ENCODE data around the gene GRIN2C. TPM values are rescaled to one million over a fixed set of nuclear protein-coding genes. Genes with fewer than 3 reads are reported as not detected.

GRIN2C gene
- total RNA-seq, 4 donors from 2014 or later = 0.13 TPM; not detected in 3

GRCh38 chr17:74821655-74822334 lies 37.9 kb downstream of the GRIN2C start:
- H3K4me3 ChIP-seq = no peak overlapping the region
- WGBS = 82% methylated on average over 13 of the region's 13 CpGs
- H3K36me3 ChIP-seq = peaks cover 29% of the 10 kb centered on the region
- TF ChIP-seq CTCF (IDR thresholded peaks at IDR 0.05) (no peak), EP300 (IDR thresholded peaks at IDR 0.05) (no peak), POLR2AphosphoS5 (IDR thresholded peaks at IDR 0.05) (no peak), POLR2A (IDR thresholded peaks at IDR 0.05) (no peak)
- no peak overlapping the region for H3K27ac ChIP-seq
- peaks cover 22% of the 10 kb centered on the region for H3K4me1 ChIP-seq
- H3K9me3 ChIP-seq = no peaks in the 10 kb centered on the region
- H3K27me3 ChIP-seq = no peaks in the 10 kb centered on the region
- DNase-seq (ENCODE audit: low spot score in 2 of 2) = no peak

DNA sequence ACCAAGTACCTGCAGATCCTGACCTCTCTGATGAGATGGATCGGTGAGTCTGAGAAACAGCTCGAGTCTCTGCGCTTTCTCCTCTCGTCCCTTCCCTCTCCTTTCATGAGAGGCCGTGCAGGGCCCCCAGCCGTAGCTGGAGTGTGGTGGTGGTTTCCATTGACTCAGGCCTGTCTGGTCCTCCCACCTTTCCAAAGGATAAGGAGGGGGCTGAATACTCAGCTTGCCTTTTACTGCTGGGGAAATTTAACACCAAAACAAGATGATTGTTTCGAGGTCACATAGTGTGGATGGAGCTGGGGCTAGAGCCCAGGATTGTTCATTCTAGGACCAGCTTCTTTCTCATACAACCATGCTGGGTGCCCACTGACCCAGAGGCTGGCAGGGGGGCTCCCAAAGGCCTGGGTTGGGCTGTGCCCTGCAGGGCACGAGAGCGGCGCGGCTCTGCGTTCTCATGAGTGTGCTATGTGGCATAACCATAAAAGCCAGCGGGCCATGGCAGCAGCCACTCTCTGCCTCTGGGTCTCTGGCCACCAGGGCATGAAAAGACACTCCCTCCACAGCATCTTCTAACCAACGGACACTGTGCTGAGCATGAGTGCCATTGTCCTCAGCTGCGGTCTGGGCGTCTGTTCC lies 39.8 kb downstream of the GRIN2C start:
- H3K36me3 ChIP-seq = peaks cover 24% of the 10 kb centered on the region
- 93% methylated on average over 8 of the region's 16 CpGs for WGBS

DNA sequence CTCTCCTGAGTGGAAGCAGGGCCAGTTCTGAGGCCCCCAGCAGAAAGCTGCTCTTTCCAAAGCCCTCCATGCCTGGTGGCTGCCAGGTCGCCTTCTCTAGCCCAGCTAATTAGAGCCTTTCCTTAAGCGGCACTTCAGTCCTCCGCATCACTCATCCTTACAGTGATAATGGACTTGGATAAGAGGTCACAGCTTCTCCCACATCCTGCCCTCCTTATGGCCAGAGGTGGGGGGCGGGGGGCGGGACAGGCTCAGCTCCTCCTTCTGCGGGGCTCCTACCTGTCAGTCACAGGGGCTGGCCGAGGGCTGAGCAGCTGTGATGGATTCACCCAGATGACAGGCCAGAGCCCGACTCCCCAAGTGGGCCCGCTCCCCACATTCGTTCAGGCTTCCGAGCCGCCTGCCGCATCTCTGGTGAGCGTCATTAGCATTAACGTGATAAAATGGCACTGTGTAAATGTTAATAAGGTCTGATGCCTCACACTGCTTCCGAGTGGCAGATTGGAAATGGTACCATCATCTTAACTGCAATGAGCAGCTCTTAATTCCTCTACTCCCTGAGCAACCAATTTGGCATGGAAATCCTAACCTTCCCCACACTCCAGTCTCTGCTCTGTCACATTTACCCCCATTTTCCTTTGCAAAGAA lies 41.3 kb downstream of the GRIN2C start:
- TF ChIP-seq EP300 (IDR thresholded peaks at IDR 0.05) = no peak
- TF ChIP-seq POLR2A (IDR thresholded peaks at IDR 0.05) = no peak
- TF ChIP-seq CTCF (IDR thresholded peaks at IDR 0.05) = no peak
- no peak for TF ChIP-seq POLR2AphosphoS5 (IDR thresholded peaks at IDR 0.05)

More for the DNA sequence above, 39.8 kb downstream of the GRIN2C start:
- no peak overlapping the region for H3K27ac ChIP-seq
- TF ChIP-seq POLR2AphosphoS5 (IDR thresholded peaks at IDR 0.05) = no peak
- no peak for TF ChIP-seq CTCF (IDR thresholded peaks at IDR 0.05)
- TF ChIP-seq POLR2A (IDR thresholded peaks at IDR 0.05) = no peak
- TF ChIP-seq EP300 (IDR thresholded peaks at IDR 0.05) = no peak
- no peaks in the 10 kb centered on the region for H3K27me3 ChIP-seq
- H3K4me3 ChIP-seq = no peak overlapping the region
- H3K9me3 ChIP-seq = no peaks in the 10 kb centered on the region
- H3K4me1 ChIP-seq = peaks cover 22% of the 10 kb centered on the region
- no peak for DNase-seq (ENCODE audit: low spot score in 2 of 2)

DNA sequence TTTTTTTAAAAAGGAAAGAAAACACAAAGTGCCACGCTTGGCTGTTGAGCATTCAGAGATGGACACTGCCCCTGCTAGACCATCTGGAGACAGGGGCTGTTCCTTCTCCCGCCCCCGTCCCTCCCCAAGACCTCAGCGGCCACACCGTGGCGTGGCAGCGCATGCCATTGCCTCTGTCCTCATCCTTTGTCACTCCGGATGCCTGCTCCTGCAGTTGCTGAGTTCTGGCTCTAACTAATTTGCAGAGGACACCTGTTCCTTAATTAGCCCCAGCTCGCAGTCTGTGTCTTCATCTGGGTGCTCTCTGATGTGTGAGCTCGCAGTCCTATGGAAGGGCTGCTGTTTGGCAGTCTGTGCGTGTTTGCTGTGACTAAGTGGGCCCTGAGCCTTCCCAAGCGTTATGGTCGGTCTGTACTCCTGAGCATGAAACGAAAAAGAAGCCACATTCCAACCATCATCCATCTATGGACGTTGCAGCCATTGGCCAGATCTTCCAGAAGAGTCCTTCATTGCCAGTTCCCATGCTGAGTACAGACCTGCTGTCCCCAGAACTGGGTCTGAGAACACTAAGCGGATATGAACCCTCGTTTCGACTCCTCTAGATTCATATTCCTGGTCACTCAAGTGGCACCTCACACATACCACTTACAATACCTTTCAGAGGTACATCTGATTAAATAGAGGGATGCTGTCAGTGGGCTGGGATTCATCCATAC lies 42.6 kb downstream of the GRIN2C start:
- no peak overlapping the region for H3K4me3 ChIP-seq
- H3K4me1 ChIP-seq = peaks cover 6% of the 10 kb centered on the region
- H3K9me3 ChIP-seq = no peaks in the 10 kb centered on the region
- H3K36me3 ChIP-seq = peaks cover 32% of the 10 kb centered on the region
- 90% methylated on average over 16 of the region's 18 CpGs for WGBS
- TF ChIP-seq EP300 (IDR thresholded peaks at IDR 0.05) = no peak
- TF ChIP-seq POLR2A (IDR thresholded peaks at IDR 0.05) = no peak
- no peak for TF ChIP-seq POLR2AphosphoS5 (IDR thresholded peaks at IDR 0.05)
- no peak overlapping the region for H3K27ac ChIP-seq
- H3K27me3 ChIP-seq = no peaks in the 10 kb centered on the region
- DNase-seq (ENCODE audit: low spot score in 2 of 2) = no peak

More for the DNA sequence above, 41.3 kb downstream of the GRIN2C start:
- H3K4me1 ChIP-seq = peaks cover 19% of the 10 kb centered on the region
- peaks cover 25% of the 10 kb centered on the region for H3K36me3 ChIP-seq
- no peak overlapping the region for H3K4me3 ChIP-seq
- no peak for DNase-seq (ENCODE audit: low spot score in 2 of 2)
- 92% methylated on average over 16 of the region's 16 CpGs for WGBS
- H3K27me3 ChIP-seq = no peaks in the 10 kb centered on the region
- no peaks in the 10 kb centered on the region for H3K9me3 ChIP-seq
- H3K27ac ChIP-seq = no peak overlapping the region

GRCh38 chr17:74815550-74816370 lies 43.9 kb downstream of the GRIN2C start:
- WGBS = 88% methylated on average over 12 of the region's 15 CpGs
- Histone ChIP-seq H3K4me1 (no peaks in the 10 kb centered on the region), H3K9me3 (no peaks in the 10 kb centered on the region), H3K27me3 (no peaks in the 10 kb centered on the region), H3K27ac (no peak overlapping the region), H3K36me3 (peaks cover 30% of the 10 kb centered on the region), H3K4me3 (no peak overlapping the region)
- TF ChIP-seq POLR2A (IDR thresholded peaks at IDR 0.05) = no peak
- no peak for TF ChIP-seq EP300 (IDR thresholded peaks at IDR 0.05)
- TF ChIP-seq CTCF (IDR thresholded peaks at IDR 0.05) = no peak
- no peak for TF ChIP-seq POLR2AphosphoS5 (IDR thresholded peaks at IDR 0.05)
- DNase-seq (ENCODE audit: low spot score in 2 of 2) = no peak
